Tongue (tissue), 2 donors: Measurements from ENCODE around the gene EBP. TPM values are rescaled to one million over a fixed set of nuclear protein-coding genes. Genes with fewer than 3 reads are reported as not detected.

Source experiments
- DNase-seq: peaks from one replicate; pipeline ENCODE4 v3.0.0-alpha.2; 2015
- total RNA-seq: library from RNA; depleted of rRNA; stranded (reverse); fragments of >200 nt; gene quantifications from one replicate; pipeline ENCODE4 v1.2.3, GENCODE V29; 2014

The EBP gene
- 22.8 TPM for total RNA-seq

- peak; percentile 93 for DNase-seq
Measured at GRCh38 chrX:48521353-48522243, at the start of gene EBP. EBP (plus strand) TSS chrX:48521808; CDS start chrX:48523772, 1,964 bp downstream.

- DNase-seq, result no peak
Measured at GRCh38 chrX:48472225-48472624, 49.4 kb upstream of the EBP start.

- DNase-seq, result no peak
Measured at GRCh38 chrX:48472851-48473703, 48.5 kb upstream of the EBP start.

GRCh38 chrX:48473704-48473990 lies 48.0 kb upstream of the EBP start:
- DNase-seq, result no peak

GRCh38 chrX:48474127-48474526 lies 47.5 kb upstream of the EBP start:
- no peak for DNase-seq

GRCh38 chrX:48474581-48474980 lies 47.0 kb upstream of the EBP start:
- DNase-seq, result no peak

- no peak for DNase-seq
Measured at GRCh38 chrX:48475296-48475695, 46.3 kb upstream of the EBP start.

GRCh38 chrX:48475774-48476577 lies 45.6 kb upstream of the EBP start, which contains the start of gene FTSJ1:
FTSJ1 (plus strand) TSS chrX:48476199; CDS start chrX:48478048, 1,849 bp downstream.
- DNase-seq, result peak; percentile 94

GRCh38 chrX:48476919-48477318 lies 44.7 kb upstream of the EBP start:
- DNase-seq, result no peak

- no peak for DNase-seq
Measured at GRCh38 chrX:48477960-48478755, 43.5 kb upstream of the EBP start.

- no peak for DNase-seq
Measured at GRCh38 chrX:48478806-48479205, 42.8 kb upstream of the EBP start.

- DNase-seq, result no peak
Measured at GRCh38 chrX:48480142-48480541, 41.5 kb upstream of the EBP start.

GRCh38 chrX:48480583-48480982 lies 41.0 kb upstream of the EBP start:
- DNase-seq, result no peak

- no peak for DNase-seq
Measured at GRCh38 chrX:48482526-48482925, 39.1 kb upstream of the EBP start.

GRCh38 chrX:48487362-48487798 lies 34.2 kb upstream of the EBP start:
- DNase-seq, result no peak

GRCh38 chrX:48488034-48488433 lies 33.6 kb upstream of the EBP start:
- no peak for DNase-seq

GRCh38 chrX:48489296-48489695 lies 32.3 kb upstream of the EBP start:
- DNase-seq, result no peak

GRCh38 chrX:48489892-48490291 lies 31.7 kb upstream of the EBP start:
- DNase-seq, result no peak

GRCh38 chrX:48490661-48491060 lies 30.9 kb upstream of the EBP start:
- no peak for DNase-seq

GRCh38 chrX:48491809-48492208 lies 29.8 kb upstream of the EBP start:
- no peak for DNase-seq

- no peak for DNase-seq
Measured at GRCh38 chrX:48492293-48492910, 29.2 kb upstream of the EBP start.
